GM10266 (cell line): ENCODE results near the gene TNFRSF9.
"Not testable (repeated sequence)": the region's sequence is repeated elsewhere in the genome, so short reads cannot be mapped to it uniquely, and the experiment has no call there.

Experiments used
- DNase-seq: peaks from one replicate; pipeline ENCODE4 v3.0.0; 2012; ENCODE audit errors: extremely low spot score
- CTCF ChIP-seq: IDR thresholded peaks from 2 replicates; pipeline ENCODE4 v1.5.1; 2012; ENCODE audit warnings: mild to moderate bottlenecking, low read depth; ENCODE audit not compliant: control insufficient read depth, insufficient read depth; ENCODE audit errors: missing control alignments

The TNFRSF9 gene

GRCh38 chr1:7967651-7968050 lies 27.0 kb upstream of the TNFRSF9 start:
- TF ChIP-seq CTCF = no peak
- no peak for DNase-seq

GRCh38 chr1:7967196-7967595 lies 26.6 kb upstream of the TNFRSF9 start:
- no peak for DNase-seq
- TF ChIP-seq CTCF = no peak

- DNase-seq = no peak
- no peak for TF ChIP-seq CTCF
Observed at GRCh38 chr1:7964476-7964875, 23.8 kb upstream of the TNFRSF9 start.

- DNase-seq = not testable (repeated sequence)
Observed at GRCh38 chr1:7963841-7964240, 23.2 kb upstream of the TNFRSF9 start.

- not testable (repeated sequence) for DNase-seq
Observed at GRCh38 chr1:7963378-7963730, 22.7 kb upstream of the TNFRSF9 start.

- no peak for DNase-seq
Observed at GRCh38 chr1:7962636-7963377, 22.2 kb upstream of the TNFRSF9 start.

GRCh38 chr1:7962014-7962335 lies 21.3 kb upstream of the TNFRSF9 start:
- TF ChIP-seq CTCF = no peak
- DNase-seq = peak; percentile 62

More at GRCh38 chr1:7962636-7963377, 22.2 kb upstream of the TNFRSF9 start:
- no peak for TF ChIP-seq CTCF

GRCh38 chr1:7961216-7962013 lies 20.8 kb upstream of the TNFRSF9 start, which contains the start of gene PARK7:
Gene PARK7 (plus strand): TSS chr1:7961711. CDS start chr1:7962786, 1,075 bp downstream.
- peak; percentile 97 for DNase-seq
- TF ChIP-seq CTCF = peak; percentile 43
